Type B pancreatic cell (in vitro differentiated cells): ENCODE results near the gene PGF. TPM values are rescaled to one million over a fixed set of nuclear protein-coding genes. Genes with fewer than 3 reads are reported as not detected.

Experiments used
- DNase-seq: peaks from one replicate; pipeline ENCODE4 v3.0.0; 2021; ENCODE audit warnings: mixed read lengths; ENCODE audit not compliant: unreplicated experiment; ENCODE audit errors: extremely low spot score
- H3K27ac Mint-ChIP-seq: 2 replicates; pipeline ENCODE4 v1.8.0; 2021; ENCODE audit warnings: mild to moderate bottlenecking, mixed read lengths
- H3K27me3 Mint-ChIP-seq: 2 replicates; pipeline ENCODE4 v1.8.0; 2021; ENCODE audit warnings: mixed read lengths
- H3K36me3 Mint-ChIP-seq: 2 replicates; pipeline ENCODE4 v1.8.0; 2021; ENCODE audit warnings: mixed read lengths
- H3K4me1 Mint-ChIP-seq: one replicate; pipeline ENCODE4 v1.8.0; 2021; ENCODE audit warnings: mixed read lengths; ENCODE audit not compliant: unreplicated experiment
- H3K4me3 Mint-ChIP-seq: 2 replicates; pipeline ENCODE4 v1.8.0; 2021; ENCODE audit warnings: mild to moderate bottlenecking, mixed read lengths
- H3K9me3 Mint-ChIP-seq: 2 replicates; pipeline ENCODE4 v1.8.0; 2021; ENCODE audit warnings: mixed read lengths
- CTCF ChIP-seq: fragments of 200-600 bp; sonication (generic); conservative IDR thresholded peaks from 2 replicates; pipeline ENCODE4 v1.5.0; 2021; ENCODE audit warnings: antibody characterized with exemption, mild to moderate bottlenecking
- total RNA-seq: library from RNA; stranded (reverse); gene quantifications from 2 replicates; pipeline ENCODE4 v1.2.1, GENCODE V29; 2021; ENCODE audit warnings: low replicate concordance

The PGF gene
- total RNA-seq, 1 donor from 2014 or later: 16.8 TPM

GRCh38 chr14:74907744-74908143, 47.7 kb downstream of the PGF start:
- Mint-ChIP-seq H3K4me3 (no peak overlapping the region), H3K9me3 (no peaks in the 10 kb centered on the region), H3K4me1 (peaks cover 4% of the 10 kb centered on the region), H3K27me3 (no peaks in the 10 kb centered on the region), H3K36me3 (peaks cover 5% of the 10 kb centered on the region), H3K27ac (no peak overlapping the region)
- TF ChIP-seq CTCF: no peak
- no peak for DNase-seq

GRCh38 chr14:74906925-74907521, 48.4 kb downstream of the PGF start:
- Mint-ChIP-seq H3K9me3 (no peaks in the 10 kb centered on the region), H3K27ac (no peak overlapping the region), H3K4me1 (peaks cover 4% of the 10 kb centered on the region), H3K27me3 (no peaks in the 10 kb centered on the region), H3K4me3 (no peak overlapping the region), H3K36me3 (peaks cover 5% of the 10 kb centered on the region)
- no peak for DNase-seq
- TF ChIP-seq CTCF: peak; percentile 48

- no peak overlapping the region for H3K27ac Mint-ChIP-seq
These were observed 49.7 kb downstream of the PGF start for GRCh38 chr14:74905595-74906142.

GRCh38 chr14:74904635-74905503, 50.5 kb downstream of the PGF start:
- no peak overlapping the region for H3K4me3 Mint-ChIP-seq
- no peak overlapping the region for H3K27ac Mint-ChIP-seq
- no peaks in the 10 kb centered on the region for H3K4me1 Mint-ChIP-seq
- peaks cover 10% of the 10 kb centered on the region for H3K36me3 Mint-ChIP-seq
- no peak for TF ChIP-seq CTCF
- H3K27me3 Mint-ChIP-seq: no peaks in the 10 kb centered on the region
- H3K9me3 Mint-ChIP-seq: no peaks in the 10 kb centered on the region
- no peak for DNase-seq

More at GRCh38 chr14:74905595-74906142, 49.7 kb downstream of the PGF start:
- Mint-ChIP-seq H3K4me1 (peaks cover 4% of the 10 kb centered on the region), H3K4me3 (no peak overlapping the region), H3K36me3 (peaks cover 5% of the 10 kb centered on the region), H3K27me3 (no peaks in the 10 kb centered on the region), H3K9me3 (no peaks in the 10 kb centered on the region)
- DNase-seq: no peak
- peak; percentile 95 for TF ChIP-seq CTCF

- H3K27me3 Mint-ChIP-seq: no peaks in the 10 kb centered on the region
- H3K27ac Mint-ChIP-seq: no peak overlapping the region
- DNase-seq: no peak
- H3K4me3 Mint-ChIP-seq: no peak overlapping the region
- no peaks in the 10 kb centered on the region for H3K9me3 Mint-ChIP-seq
- no peaks in the 10 kb centered on the region for H3K4me1 Mint-ChIP-seq
- TF ChIP-seq CTCF: no peak
- peaks cover 22% of the 10 kb centered on the region for H3K36me3 Mint-ChIP-seq
These were observed 52.3 kb downstream of the PGF start for GRCh38 chr14:74902941-74903705.
